Kidney glomerular epithelial cell (primary cell): ENCODE measurements around the gene KIAA1191.
"Not testable (repeated sequence)": the region's sequence is repeated elsewhere in the genome, so short reads cannot be mapped to it uniquely, and the experiment has no call there.

Experiments used
- DNase-seq: peaks from one replicate; lab custom pipeline; 2025; lab: John Stamatoyannopoulos, UW

Gene KIAA1191

DNA sequence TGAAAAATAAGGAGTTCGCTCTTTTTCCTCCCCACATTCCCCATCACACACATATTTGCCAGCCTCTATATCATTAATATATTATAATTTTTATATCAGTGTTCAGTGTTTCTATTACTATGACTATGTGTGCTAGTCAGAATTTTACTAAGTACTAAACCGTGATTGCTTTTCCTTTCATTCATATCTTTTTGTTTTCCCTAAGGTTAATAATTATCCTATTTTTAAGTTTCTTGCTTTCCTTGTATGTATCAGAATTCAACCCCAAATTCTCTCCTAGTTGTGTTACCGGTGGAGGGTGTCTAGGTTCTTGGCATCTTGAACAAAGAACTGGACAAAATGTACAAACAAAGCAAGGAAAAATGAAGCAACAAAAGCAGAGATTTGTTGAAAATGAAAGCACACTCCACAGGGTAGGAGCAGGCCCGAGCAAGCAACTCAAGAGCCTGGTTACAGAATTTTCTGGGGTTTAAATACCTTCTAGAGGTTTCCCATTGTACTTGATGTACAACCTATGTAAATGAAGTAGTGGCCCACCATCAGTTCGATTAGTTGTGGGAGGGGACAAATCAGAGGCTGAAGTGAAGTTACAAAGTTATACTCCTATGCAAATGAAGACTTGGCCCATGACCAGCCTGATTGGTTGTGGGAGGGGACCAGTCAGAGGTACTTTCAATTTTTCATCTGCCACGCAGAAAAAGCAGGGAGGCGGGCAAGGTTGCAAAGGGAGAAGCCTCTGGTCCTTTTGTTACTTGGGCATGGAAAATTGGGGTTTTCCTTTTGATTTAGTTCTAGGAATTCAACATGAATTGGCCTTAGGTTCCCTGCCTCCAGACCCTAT, 43.8 kb downstream of the KIAA1191 start:
- no peak for DNase-seq

DNA sequence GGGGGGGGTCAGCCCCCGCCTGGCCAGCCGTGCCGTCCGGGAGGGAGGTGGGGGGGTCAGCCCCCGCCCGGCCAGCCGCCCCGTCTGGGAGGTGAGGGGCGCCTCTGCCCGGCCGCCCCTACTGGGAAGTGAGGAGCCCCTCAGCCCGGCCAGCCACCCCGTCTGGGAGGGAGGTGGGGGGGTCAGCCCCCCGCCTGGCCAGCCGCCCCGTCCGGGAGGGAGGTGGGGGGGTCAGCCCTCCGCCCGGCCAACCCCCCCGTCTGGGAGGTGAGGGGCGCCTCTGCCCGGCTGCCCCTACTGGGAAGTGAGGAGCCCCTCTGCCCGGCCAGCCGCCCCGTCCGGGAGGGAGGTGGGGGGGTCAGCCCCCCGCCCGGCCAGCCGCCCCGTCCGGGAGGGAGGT, 56.2 kb downstream of the KIAA1191 start:
- DNase-seq, result not testable (repeated sequence)
